HG02642 (cell line): ENCODE data around the gene HLF.

Experiments used
- ATAC-seq: cut with Tn5 transposase; IDR thresholded peaks from one replicate; pipeline ENCODE4 v1.9.1; 2021; ENCODE audit warnings: mild to moderate bottlenecking; ENCODE audit not compliant: unreplicated experiment, poor library complexity

The HLF gene

DNA sequence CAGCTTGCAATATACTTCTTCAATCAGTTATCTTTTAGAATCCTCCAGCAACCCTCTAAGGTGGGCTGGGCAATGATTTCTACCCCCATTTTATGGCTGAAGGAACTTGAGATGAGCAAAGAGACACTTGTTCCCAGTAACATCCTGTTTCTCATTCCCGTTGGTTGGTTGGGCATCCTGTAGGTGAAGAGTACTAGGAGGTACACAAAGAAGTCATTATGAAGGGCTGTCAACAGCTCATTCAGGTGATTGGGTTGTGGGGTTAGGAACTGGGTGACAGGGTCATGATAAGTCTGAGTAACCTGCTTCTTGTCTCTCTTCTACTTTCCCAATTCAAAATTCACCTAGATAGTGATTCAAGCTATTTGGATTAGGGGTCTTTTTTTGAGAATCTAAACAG is 80.4 kb downstream of the HLF start:
- no peak for ATAC-seq

DNA sequence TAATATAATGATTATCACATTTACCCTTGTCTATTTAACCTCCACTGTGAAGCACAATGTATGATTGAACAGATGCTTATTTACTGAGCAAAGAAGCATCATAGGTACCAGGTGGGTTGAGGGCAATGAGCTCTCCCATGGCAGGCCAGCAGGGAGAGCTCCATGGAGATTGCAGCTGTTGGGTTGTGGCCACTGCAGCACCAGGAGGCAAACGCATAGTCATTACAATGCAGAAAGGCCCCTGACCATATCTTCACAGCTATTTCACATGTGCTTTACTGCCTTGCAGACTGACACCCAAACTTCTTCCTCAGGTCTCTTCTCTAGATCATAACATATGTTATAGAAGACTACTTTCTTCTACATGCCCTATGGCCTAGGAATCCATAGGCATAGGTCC is 81.9 kb downstream of the HLF start:
- no peak for ATAC-seq

DNA sequence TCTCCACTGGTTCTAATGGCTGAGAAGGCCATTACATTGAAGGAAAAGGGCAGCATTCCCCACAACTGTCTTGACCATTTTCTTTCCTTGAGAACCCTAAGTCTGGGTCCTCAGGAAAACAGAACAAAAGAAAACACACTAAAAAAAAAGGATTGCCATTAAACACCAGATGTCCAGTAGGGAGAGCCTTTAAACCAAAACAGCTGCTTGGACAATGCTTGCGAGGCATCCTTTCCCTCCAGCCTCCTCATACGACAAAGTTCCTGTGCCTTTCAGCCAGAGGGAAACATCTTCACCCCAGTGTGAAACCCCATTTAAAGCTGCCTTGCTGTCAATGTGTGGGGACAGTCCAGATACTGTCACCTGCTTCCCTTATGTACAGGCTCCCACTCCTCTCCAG is 82.6 kb downstream of the HLF start:
- ATAC-seq: no peak

DNA sequence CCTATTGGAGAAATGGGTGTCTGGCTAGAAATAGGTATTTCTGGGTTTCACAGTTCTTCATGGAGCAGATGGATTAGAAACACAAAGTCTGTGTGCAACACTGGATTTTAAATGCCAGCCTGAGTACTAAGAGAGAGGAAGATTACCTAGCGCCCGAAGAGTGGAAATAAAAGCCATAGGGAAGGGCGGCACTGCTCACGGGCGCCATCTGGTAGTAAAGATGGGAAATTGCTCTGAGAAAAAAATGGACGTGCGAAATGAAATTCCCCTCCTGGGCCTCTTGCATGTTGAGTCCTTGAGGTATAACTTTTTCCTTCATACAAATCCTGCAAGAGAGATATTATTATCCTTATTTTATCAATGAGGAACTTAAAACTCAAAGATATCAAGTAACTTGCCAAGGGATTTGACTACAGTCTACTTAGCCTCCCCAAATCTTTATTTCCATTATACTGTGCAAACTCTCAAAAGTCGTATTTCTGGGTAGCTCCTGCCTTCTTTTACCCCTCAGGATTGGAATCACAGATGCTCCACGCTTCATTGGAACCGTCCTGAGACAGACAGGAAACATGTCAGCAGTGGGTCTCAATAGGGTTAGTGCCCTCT is 84.1 kb downstream of the HLF start:
- peak; percentile 57 for ATAC-seq

DNA sequence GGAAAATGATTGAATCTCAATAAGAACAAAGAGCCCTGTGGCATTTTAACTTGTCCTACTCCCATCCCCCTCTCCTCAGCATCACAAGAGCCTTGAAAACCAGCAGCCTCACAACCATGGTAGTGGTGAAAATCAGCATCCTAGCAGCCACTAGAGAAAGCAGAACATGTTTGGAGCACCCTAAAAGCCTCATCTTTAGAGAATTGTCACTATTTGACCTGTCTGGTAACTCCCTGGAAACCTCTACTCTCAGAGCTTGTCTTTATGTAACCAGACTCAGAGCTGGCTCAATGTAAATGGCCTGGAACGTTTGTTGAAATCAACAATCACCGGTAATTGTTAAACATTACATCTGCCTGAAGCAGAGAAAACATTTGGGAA is 86.1 kb downstream of the HLF start:
- no peak for ATAC-seq

DNA sequence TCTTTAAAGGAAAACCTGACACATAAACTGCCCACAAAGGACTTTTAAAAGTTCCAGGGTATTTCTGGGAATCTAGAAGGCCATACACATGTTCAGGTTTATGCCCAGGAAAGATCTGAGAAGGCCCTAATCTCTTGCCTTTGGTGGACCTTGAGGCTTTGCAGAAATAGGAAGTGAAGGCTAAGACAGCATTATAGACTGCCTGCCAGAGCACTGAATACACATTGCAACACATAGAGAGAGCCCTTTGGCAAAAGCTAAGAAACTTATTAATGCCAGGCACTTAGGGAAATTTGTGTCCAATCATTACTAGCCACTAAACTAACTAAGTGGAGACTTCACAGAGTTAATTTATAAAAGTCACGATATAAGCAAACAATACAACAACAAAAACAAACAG is 86.5 kb downstream of the HLF start:
- no peak for ATAC-seq

DNA sequence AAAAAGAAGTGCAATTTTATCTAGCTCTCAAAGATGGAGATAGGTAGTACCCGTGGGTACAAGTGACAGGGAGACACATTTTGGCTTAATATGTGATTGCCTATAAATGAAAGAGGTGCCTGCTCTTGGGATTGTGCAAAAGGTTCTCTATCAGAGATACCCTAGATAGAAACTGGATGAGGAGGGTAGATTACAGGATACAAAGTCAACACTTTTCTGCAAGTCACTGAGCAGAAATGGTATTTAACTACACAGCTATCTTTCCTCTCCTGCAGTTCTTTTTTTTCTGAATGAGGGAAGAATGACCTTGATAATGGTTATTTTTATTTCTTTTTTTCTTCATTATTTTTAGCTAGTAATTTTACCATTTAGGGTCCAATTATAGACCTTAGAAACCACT is 89.2 kb downstream of the HLF start:
- ATAC-seq: no peak

DNA sequence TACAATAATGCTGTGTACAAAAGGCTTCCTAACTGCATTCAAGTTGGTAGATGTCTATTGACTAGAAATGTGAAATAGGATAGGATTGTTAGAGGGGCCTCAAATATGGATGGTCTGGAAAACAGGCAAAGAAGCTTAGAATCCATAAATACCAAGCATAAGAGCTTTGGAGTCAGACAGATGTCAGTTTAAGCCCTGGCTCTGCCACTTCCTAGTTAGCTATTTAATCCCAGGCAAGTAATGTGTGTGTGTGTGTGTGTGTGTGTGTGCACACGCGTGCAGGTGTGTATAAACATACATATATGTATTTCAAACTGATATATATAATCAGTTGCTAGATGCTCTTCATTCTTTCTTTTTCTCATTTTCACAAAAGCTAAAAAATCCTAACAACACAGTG is 90.2 kb downstream of the HLF start:
- no peak for ATAC-seq

DNA sequence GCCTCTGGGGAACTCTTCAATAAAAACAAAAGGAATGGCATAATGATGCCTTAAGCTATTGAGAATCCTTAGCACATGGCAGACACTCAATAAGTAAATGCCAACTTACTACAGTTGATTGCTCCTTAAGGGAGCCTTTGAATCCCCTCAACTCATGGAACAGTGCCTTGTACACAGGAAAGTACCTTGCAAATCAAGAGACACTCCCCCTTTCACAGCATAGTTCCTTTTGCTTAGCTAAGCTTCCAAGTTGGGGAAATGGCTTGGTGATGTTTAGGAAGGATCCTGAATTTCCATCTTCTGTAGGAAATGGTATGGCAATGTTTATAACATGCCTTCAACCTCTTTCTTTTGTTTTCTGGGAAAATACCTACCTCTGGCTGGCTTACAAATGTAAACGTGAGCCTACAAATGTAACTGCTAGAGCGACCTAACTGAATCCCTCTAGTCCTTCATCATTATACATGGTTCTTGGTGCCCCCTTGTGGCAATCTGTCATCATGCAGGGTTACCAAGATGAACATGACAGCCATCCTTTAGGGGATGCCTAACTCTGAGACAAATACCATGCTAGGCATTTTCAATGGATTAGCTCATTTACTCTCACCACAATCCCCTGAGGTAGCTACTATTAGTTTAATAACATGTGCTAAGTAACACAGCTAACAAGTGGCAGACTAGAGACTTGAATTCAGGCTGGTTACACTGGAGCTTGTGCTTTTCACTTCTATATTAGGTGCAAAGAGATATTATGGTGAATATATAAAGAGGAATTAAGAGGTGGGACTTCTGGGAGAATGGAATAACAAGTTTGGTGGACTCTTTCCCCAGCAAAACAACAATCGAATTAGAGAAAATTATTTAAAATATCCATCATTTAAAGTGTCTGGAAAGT is 91.9 kb downstream of the HLF start:
- peak; percentile 98 for ATAC-seq

DNA sequence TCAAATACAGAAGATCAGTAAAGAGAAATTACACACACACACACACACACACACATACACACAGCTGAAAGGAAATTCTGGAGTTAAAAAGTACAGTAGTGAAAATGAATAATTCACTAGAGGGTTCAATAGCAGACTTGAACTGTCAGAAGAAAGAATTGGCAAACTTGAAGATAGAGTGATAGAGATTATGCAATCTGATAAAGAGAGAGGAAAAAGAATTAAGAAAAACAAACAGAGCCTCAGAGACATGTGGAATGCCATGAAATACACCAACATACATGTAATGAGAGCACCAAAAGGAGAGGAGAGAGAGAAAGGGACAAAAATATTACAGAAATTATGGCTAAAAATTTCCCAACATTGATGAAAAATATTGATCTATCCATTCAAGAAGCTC is 96.2 kb downstream of the HLF start:
- ATAC-seq: no peak

DNA sequence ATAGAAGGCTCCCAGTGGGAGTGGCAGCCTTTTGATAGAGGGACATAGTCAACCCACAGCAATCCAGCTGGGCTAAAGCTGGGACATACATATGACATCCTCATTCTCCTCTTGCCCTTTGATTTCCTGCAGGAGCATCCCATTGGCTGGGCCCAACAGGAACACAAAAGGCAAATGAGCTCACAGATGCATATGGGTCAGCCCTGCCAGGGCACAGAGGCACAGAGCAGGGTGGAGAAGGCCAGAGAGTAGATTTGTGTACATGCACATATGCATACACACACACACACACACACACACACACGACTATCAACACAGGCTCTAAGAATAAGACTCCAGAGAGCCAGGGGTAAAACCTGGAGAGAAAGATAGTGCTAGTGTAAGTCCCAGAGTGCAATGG is 98.3 kb downstream of the HLF start:
- ATAC-seq: no peak

DNA sequence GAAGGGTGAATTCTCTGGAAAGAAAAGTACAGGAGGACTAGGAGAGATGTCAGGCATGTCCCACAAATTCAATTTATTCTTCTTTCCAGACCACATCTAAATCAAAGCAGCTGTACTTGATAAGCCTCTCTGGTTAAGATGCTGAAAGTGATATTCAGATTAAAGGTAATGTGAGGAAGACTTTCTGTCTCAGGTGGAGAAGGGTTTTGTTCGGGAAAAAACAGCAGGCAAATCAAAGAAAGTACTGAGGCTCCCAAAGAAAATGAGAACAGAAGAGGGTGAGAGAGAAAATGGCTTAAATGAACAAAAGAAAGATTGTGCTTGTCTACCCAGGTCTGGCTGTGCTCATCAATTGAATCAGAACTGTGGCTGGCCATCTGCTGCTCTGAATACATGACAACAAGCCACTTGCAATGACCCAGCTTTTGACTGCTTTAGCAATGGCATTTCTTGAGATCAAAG is 101.3 kb downstream of the HLF start:
- no peak for ATAC-seq

DNA sequence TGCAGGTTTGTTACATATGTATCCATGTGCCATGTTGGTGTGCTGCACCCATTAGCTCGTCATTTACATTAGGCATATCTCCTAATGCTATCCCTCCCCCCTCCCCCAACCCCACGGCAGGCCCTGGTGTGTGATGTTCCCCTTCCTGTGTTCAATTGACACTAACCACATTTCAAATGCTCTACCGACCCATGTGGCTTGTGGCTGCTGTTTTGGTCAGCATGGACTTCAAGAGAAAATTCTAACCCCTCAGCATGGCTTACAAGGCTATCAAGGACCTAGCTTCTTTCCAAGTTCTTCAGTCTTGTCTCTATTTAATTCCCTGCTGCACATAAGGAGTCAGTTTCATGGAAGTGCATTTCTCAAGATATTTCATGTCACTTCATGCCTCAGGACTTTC is 103.9 kb downstream of the HLF start:
- no peak for ATAC-seq
